ENCODE results near the gene SLC5A12. TPM values are rescaled to one million over a fixed set of nuclear protein-coding genes. Genes with fewer than 3 reads are reported as not detected.

SLC5A12 gene
- not detected for total RNA-seq
- polyA plus RNA-seq (ENCODE audit: insufficient read length in 6 of 6): under 1 TPM in 5 of 6 donors, not detected in 1; 0.08 to 0.70 (median 0.20) TPM
- long read RNA-seq, donor 1, full-length matches to known transcripts: 1 of 1 reads
- long read RNA-seq, donor 1, partial matches to known transcripts: 0 of 1 reads
- long read RNA-seq, donor 1, other reads (novel, unspliced or antisense): 0 of 1 reads
- long read RNA-seq, donor 2: 0 reads
- long read RNA-seq, donor 3: 0 reads
- long read RNA-seq, donor 4: 0 reads
- long read RNA-seq, donor 5: 0 reads
- long read RNA-seq, donor 6: 0 reads
- long read RNA-seq, donor 7: 0 reads
- long read RNA-seq, donor 8: 0 reads
- long read RNA-seq, donor 9: 0 reads
- long read RNA-seq, donor 10: 0 reads
- long read RNA-seq, donor 11: 0 reads
- long read RNA-seq, donor 12: 0 reads

DNA sequence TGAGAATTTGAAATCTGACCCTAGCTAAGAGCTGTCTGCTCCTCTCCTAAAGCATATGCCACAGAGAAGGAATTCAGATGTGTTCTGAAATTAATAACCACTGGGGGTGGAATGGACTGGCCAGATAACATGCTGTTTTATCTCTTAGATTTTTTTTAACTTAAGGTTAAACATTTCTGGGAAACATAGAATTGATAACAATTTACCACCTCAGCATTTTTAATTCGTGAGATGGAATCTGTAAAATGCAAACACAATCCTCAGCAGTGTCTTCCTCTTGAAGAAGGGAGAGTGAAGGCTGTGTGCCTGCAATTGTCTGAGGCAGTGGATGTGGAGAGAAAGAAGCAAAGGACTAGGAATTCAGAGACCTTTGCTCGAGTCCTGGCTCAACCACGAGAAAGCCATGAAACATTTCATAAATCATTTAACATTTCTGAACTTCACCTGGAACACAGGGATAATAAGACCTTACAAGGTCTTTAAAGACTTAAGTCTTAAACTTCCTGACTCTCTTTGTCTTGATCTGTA is at the start of gene SLC5A12:
Gene SLC5A12 (minus strand): TSS at position 113 of the 528 bp plus-strand sequence. CDS start 346 bp downstream, outside the sequence.
- no peaks in the 10 kb centered on the region for H3K27me3 ChIP-seq
- H3K9me3 ChIP-seq: no peaks in the 10 kb centered on the region
- no peaks in the 10 kb centered on the region for H3K36me3 ChIP-seq
- TF ChIP-seq CTCF (IDR thresholded peaks at IDR 0.05): no peak
- no peaks in the 10 kb centered on the region for H3K4me1 ChIP-seq
- no peak for ATAC-seq
- no peak within 1 kb of the TSS for H3K4me3 ChIP-seq
- no peak within 1 kb of the TSS for H3K27ac ChIP-seq
- intact Hi-C loops (cut with DNase I): no loop called here
- no peak for DNase-seq

GRCh38 chr11:26769027-26769426 is 47.2 kb upstream of the SLC5A12 start:
- H3K9me3 ChIP-seq: no peaks in the 10 kb centered on the region
- no peaks in the 10 kb centered on the region for H3K27me3 ChIP-seq
- no peaks in the 10 kb centered on the region for H3K36me3 ChIP-seq
- ATAC-seq (no peak), DNase-seq (no peak)
- intact Hi-C loops (cut with DNase I): no loop called here
- no peak for TF ChIP-seq CTCF (IDR thresholded peaks at IDR 0.05)
- no peaks in the 10 kb centered on the region for H3K4me1 ChIP-seq
- no peak overlapping the region for H3K4me3 ChIP-seq
- no peak overlapping the region for H3K27ac ChIP-seq

DNA sequence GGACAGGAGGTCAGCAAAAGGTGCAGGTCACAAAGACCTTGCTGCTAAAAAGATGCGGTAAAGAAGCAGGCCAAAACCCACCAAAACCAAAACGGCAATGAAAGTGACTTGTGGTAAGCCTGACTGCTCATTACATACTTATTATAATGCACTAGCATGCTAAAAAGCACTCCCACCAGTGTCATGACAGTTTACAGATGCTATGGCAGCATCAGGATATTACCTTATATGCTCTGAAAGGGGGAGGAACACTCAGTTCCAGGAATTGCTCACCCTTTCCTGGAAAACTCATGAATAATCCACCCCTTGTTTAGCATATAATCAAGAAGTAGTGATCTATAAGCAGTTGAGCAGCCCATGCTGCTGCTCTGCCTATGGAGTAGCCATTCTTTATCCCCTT is 45.2 kb upstream of the SLC5A12 start:
- no peak for TF ChIP-seq CTCF (IDR thresholded peaks at IDR 0.05)
- H3K36me3 ChIP-seq: no peaks in the 10 kb centered on the region
- intact Hi-C loops (cut with DNase I): no loop called here
- no peak overlapping the region for H3K27ac ChIP-seq
- H3K27me3 ChIP-seq: no peaks in the 10 kb centered on the region
- H3K9me3 ChIP-seq: no peaks in the 10 kb centered on the region
- H3K4me3 ChIP-seq: no peak overlapping the region
- no peaks in the 10 kb centered on the region for H3K4me1 ChIP-seq
- ATAC-seq (no peak), DNase-seq (no peak)

DNA sequence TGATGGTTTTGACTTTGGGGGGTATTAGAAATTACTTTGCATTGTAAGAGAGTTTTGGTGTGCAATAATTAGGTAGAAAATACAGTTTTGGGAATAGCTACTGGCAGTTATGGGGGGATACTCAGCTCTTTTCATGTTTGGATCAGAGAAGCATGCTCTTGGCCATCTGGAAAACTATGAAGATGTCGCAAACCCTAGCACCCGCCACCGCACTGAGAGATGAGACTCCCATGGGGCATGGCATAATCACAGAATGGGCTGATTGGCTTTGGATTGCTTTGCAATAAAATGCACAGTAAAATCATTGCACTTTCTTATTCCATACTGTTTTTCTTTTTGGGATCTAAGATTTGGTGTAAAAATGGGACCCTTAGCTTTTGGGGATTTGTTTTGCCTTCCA is 43.5 kb upstream of the SLC5A12 start:
- intact Hi-C loops (cut with DNase I): no loop called here

More for the DNA sequence above, 43.5 kb upstream of the SLC5A12 start:
- Histone ChIP-seq H3K4me3 (no peak overlapping the region), H3K27me3 (no peaks in the 10 kb centered on the region), H3K9me3 (no peaks in the 10 kb centered on the region), H3K36me3 (no peaks in the 10 kb centered on the region), H3K27ac (no peak overlapping the region), H3K4me1 (no peaks in the 10 kb centered on the region)
- no peak for ATAC-seq
- no peak for TF ChIP-seq CTCF (IDR thresholded peaks at IDR 0.05)
- DNase-seq: no peak

Data from left lung (tissue), 14 donors.